Measurements from ENCODE around the gene SLC34A3. TPM values are rescaled to one million over a fixed set of nuclear protein-coding genes. Genes with fewer than 3 reads are reported as not detected.

The SLC34A3 gene
- total RNA-seq, 1 donor from 2014 or later: not detected

GRCh38 chr9:137191691-137192447 lies 38.8 kb upstream of the SLC34A3 start:
- TF ChIP-seq, protein P1, sequence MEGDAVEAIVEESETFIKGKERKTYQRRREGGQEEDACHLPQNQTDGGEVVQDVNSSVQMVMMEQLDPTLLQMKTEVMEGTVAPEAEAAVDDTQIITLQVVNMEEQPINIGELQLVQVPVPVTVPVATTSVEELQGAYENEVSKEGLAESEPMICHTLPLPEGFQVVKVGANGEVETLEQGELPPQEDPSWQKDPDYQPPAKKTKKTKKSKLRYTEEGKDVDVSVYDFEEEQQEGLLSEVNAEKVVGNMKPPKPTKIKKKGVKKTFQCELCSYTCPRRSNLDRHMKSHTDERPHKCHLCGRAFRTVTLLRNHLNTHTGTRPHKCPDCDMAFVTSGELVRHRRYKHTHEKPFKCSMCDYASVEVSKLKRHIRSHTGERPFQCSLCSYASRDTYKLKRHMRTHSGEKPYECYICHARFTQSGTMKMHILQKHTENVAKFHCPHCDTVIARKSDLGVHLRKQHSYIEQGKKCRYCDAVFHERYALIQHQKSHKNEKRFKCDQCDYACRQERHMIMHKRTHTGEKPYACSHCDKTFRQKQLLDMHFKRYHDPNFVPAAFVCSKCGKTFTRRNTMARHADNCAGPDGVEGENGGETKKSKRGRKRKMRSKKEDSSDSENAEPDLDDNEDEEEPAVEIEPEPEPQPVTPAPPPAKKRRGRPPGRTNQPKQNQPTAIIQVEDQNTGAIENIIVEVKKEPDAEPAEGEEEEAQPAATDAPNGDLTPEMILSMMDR (IDR thresholded peaks at IDR 0.05; ENCODE audit: unreplicated experiment): no peak
- no peak overlapping the region for H3K4me3 Mint-ChIP-seq (ENCODE audit: unreplicated experiment)
- no peaks in the 10 kb centered on the region for H3K9me3 Mint-ChIP-seq (ENCODE audit: unreplicated experiment)
- H3K4me1 Mint-ChIP-seq (ENCODE audit: unreplicated experiment): peaks cover 11% of the 10 kb centered on the region
- H3K27ac Mint-ChIP-seq (ENCODE audit: unreplicated experiment): no peak overlapping the region
- H3K36me3 Mint-ChIP-seq (ENCODE audit: low read depth, unreplicated experiment): no peaks in the 10 kb centered on the region
- DNase-seq (ENCODE audit: low spot score): no peak
- peaks cover 10% of the 10 kb centered on the region for H3K27me3 Mint-ChIP-seq (ENCODE audit: unreplicated experiment)

DNA sequence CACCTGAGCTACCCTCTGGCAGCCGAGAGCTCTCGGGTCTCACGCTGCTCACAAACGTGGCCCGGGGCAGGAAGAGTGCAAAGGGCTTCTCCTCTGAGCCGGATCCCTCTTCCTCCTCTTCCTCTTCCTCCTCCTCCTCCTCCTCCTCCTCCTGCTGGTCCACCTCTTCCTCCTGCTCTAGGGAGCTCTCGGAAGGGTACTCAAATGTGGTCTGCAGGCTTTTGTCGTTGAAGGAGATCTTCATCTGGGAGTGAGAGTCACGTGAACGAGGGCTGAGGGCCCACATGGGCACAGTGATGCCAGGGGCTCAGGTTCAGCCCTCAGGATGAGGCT lies 38.3 kb upstream of the SLC34A3 start:
- Mint-ChIP-seq H3K27me3 (ENCODE audit: unreplicated experiment) (peaks cover 10% of the 10 kb centered on the region), H3K4me1 (ENCODE audit: unreplicated experiment) (peaks cover 11% of the 10 kb centered on the region), H3K27ac (ENCODE audit: unreplicated experiment) (no peak overlapping the region), H3K36me3 (ENCODE audit: low read depth, unreplicated experiment) (no peaks in the 10 kb centered on the region), H3K4me3 (ENCODE audit: unreplicated experiment) (no peak overlapping the region), H3K9me3 (ENCODE audit: unreplicated experiment) (no peaks in the 10 kb centered on the region)
- TF ChIP-seq, protein P1 (IDR thresholded peaks at IDR 0.05; ENCODE audit: unreplicated experiment): no peak
- no peak for DNase-seq (ENCODE audit: low spot score)

DNA sequence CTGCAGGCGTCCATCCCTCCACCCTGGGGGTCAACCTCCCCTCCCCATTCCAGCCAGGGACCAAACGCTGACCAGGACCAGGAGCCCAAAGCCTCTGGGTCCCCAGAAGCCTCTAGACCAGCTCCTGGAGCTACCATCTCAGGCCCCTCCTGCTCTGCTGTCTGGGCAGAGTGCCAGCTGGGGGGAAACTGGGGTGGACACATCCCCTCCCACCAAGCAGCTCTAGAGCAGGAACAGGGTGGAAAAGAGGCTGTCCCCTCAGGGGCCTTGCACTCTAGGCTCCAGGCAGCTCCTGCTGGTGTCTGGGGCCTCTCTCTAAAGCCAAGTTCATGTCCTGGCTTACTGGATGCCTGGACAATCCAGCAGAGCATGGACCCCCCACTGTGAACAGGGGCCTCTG lies 37.8 kb upstream of the SLC34A3 start:
- no peaks in the 10 kb centered on the region for H3K36me3 Mint-ChIP-seq (ENCODE audit: low read depth, unreplicated experiment)
- H3K27ac Mint-ChIP-seq (ENCODE audit: unreplicated experiment): no peak overlapping the region
- no peaks in the 10 kb centered on the region for H3K9me3 Mint-ChIP-seq (ENCODE audit: unreplicated experiment)
- no peak overlapping the region for H3K4me3 Mint-ChIP-seq (ENCODE audit: unreplicated experiment)
- TF ChIP-seq, protein P1 (IDR thresholded peaks at IDR 0.05; ENCODE audit: unreplicated experiment): no peak
- H3K27me3 Mint-ChIP-seq (ENCODE audit: unreplicated experiment): peaks cover 10% of the 10 kb centered on the region
- peaks cover 7% of the 10 kb centered on the region for H3K4me1 Mint-ChIP-seq (ENCODE audit: unreplicated experiment)
- DNase-seq (ENCODE audit: low spot score): no peak

GRCh38 chr9:137193771-137194170 lies 36.9 kb upstream of the SLC34A3 start:
- H3K9me3 Mint-ChIP-seq (ENCODE audit: unreplicated experiment): no peaks in the 10 kb centered on the region
- peaks cover 13% of the 10 kb centered on the region for H3K27me3 Mint-ChIP-seq (ENCODE audit: unreplicated experiment)
- H3K4me3 Mint-ChIP-seq (ENCODE audit: unreplicated experiment): no peak overlapping the region
- H3K4me1 Mint-ChIP-seq (ENCODE audit: unreplicated experiment): peaks cover 4% of the 10 kb centered on the region
- DNase-seq (ENCODE audit: low spot score): no peak
- TF ChIP-seq, protein P1 (IDR thresholded peaks at IDR 0.05; ENCODE audit: unreplicated experiment): no peak
- no peak overlapping the region for H3K27ac Mint-ChIP-seq (ENCODE audit: unreplicated experiment)
- no peaks in the 10 kb centered on the region for H3K36me3 Mint-ChIP-seq (ENCODE audit: low read depth, unreplicated experiment)

DNA sequence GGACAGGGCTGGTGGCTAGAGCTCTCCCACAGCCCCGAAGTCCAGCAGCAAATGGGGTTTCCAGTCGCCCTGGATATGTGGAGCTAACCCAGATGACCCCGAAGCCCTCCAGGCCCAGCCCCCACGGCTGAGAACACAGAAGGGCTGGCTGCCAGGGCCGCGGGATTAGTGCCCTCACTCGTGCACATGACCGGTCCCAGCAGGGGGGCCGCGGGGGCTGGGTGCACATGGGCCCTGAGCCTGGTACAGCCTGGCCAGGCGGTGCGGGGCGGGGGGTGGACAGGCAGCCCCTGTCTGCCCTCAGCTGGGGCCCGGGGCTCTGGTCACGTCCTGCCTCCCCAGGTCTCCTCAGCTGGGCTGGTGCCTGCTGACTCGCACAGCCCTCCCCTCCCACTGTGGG lies 36.3 kb upstream of the SLC34A3 start:
- H3K36me3 Mint-ChIP-seq (ENCODE audit: low read depth, unreplicated experiment): no peaks in the 10 kb centered on the region
- TF ChIP-seq, protein P1 (IDR thresholded peaks at IDR 0.05; ENCODE audit: unreplicated experiment): no peak
- no peak for DNase-seq (ENCODE audit: low spot score)
- H3K4me3 Mint-ChIP-seq (ENCODE audit: unreplicated experiment): no peak overlapping the region
- H3K4me1 Mint-ChIP-seq (ENCODE audit: unreplicated experiment): peaks cover 3% of the 10 kb centered on the region
- H3K9me3 Mint-ChIP-seq (ENCODE audit: unreplicated experiment): no peaks in the 10 kb centered on the region
- no peak overlapping the region for H3K27ac Mint-ChIP-seq (ENCODE audit: unreplicated experiment)
- peaks cover 12% of the 10 kb centered on the region for H3K27me3 Mint-ChIP-seq (ENCODE audit: unreplicated experiment)

Data from endothelial cell (in vitro differentiated cells).